Spinal cord (tissue), 10 donors: Measurements from ENCODE around the gene PKDCC. TPM values are rescaled to one million over a fixed set of nuclear protein-coding genes. Genes with fewer than 3 reads are reported as not detected.
A peak's percentile ranks its signal among the peaks of the same experiment; 100 is the strongest.

Experiments
- DNase-seq, 6 donors: peaks; one replicate each; pipeline versions ENCODE4 v3.0.0 to v3.0.0-alpha.2; 2013 to 2015; ENCODE audit warnings: low spot score in 6 of 6, low read depth in 4 of 6
- H3K27ac ChIP-seq: one replicate; pipeline ENCODE4 v1.5.1; 2013; ENCODE audit warnings: low read depth, low read length, control low read depth
- H3K27me3 ChIP-seq: one replicate; pipeline ENCODE4 v1.6.1; 2013; ENCODE audit warnings: low read length; ENCODE audit not compliant: control insufficient read depth, insufficient read depth
- H3K36me3 ChIP-seq: one replicate; pipeline ENCODE4 v1.6.1; 2013; ENCODE audit warnings: low read length; ENCODE audit not compliant: control insufficient read depth, insufficient read depth
- H3K4me1 ChIP-seq: one replicate; pipeline ENCODE4 v1.6.1; 2013; ENCODE audit warnings: low read length; ENCODE audit not compliant: control insufficient read depth, insufficient read depth
- H3K4me3 ChIP-seq: one replicate; pipeline ENCODE4 v1.5.1; 2013; ENCODE audit warnings: low read depth, low read length, control low read depth
- H3K9me3 ChIP-seq: one replicate; pipeline ENCODE4 v1.6.1; 2013; ENCODE audit warnings: low read length; ENCODE audit not compliant: control insufficient read depth, insufficient read depth
- WGBS: methylation state at CpG from one replicate; pipeline ENCODE4 v1.1.5; 2013; ENCODE audit warnings: missing lambda C conversion rate; ENCODE audit not compliant: insufficient coverage; 5-methylcytosine and 5-hydroxymethylcytosine counted together
- polyA plus RNA-seq, 2 donors: library from polyadenylated mRNA; unstranded; fragments of 120-200 nt; gene quantifications; one replicate each; pipeline ENCODE4 v1.2.1, GENCODE V29; 2013; ENCODE audit not compliant: insufficient read length in 2 of 2
- total RNA-seq, 2 donors: library from RNA; depleted of rRNA in 1 of 2; stranded (reverse); fragments of 120-200 nt in 1 of 2; fragments of >200 nt in 1 of 2; gene quantifications; one replicate each; pipeline versions ENCODE4 v1.2.3 to v1.2.4, GENCODE V29; 2013 to 2014
- donor health status: healthy.

The PKDCC gene
- total and polyA plus RNA-seq, 4 donors = 37.3 to 175 (median 76.7) TPM

DNA sequence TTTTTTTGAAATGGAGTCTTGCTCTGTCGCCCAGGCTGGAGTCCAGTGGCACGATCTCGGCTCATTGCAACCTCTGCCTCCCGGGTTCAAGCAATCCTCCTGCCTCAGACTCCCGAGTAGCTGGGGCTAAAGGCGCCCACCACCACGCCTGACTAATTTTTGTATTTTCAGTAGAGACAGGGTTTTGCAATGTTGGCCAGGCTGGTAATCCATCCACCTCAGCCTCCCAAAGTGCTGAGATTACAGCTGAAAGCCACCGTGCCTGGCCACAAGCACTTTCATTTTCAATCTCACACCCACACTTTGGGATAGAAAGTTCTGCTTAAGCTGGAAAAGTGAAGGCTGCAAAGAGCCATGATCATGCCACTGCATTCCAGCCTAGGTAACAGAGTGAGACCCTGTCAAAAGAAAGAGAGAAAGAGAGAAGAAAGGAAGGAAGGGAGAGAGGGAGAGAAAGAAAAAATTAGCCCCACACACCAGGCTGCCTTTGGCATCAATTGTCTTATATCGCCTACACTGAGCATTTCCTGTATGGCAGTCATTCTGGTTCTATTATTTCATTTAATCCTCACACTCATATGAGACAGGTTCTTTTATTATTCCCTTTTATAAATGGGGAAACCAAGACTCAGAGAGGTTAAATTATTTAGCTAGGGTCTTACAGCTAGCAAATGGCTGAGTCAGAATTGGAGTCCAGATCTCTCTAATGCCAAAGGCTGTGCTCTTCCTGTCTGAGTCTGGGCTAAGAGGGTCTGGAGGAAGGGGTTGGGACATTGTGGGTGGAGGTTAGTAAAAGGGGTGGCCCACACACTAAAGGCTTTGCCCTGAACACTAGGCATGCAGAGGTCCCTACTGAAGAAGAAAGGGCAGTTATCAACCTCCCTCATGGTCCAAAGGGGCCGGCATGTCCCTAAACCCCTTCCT lies 37.9 kb upstream of the PKDCC start:
- Histone ChIP-seq H3K4me1 (no peaks in the 10 kb centered on the region), H3K27me3 (no peaks in the 10 kb centered on the region), H3K4me3 (no peak overlapping the region), H3K27ac (no peak overlapping the region), H3K36me3 (no peaks in the 10 kb centered on the region), H3K9me3 (no peaks in the 10 kb centered on the region)
- 100% methylated on average over 4 of the region's 10 CpGs for WGBS
- DNase-seq = no peak

DNA sequence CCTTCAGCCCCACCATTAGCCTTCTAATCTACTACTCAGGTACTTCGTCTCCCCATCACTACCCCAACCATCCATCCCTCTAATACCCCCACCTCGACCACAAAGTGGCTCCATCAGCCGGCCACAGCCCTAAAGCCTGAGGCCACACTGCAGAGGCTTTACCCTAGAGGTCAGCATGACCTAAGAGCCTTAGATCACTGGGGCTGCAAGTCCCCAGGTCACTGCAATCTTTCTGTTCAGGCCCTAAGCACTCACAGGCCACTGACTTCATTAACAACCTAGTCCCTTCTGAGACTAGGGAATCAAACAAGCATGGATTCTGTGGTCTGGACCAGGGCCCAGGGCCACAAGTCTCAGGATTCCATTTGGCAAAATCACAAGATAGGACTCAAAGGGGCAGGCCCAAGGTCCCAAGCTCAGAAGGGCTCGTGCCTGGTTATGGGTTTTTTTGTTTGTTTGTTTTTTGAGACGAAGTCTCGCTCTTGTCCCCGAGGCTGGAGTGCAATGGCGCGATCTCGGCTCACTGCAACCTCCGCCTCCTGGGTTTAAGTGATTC lies 37.0 kb upstream of the PKDCC start:
- no peaks in the 10 kb centered on the region for H3K9me3 ChIP-seq
- H3K36me3 ChIP-seq = no peaks in the 10 kb centered on the region
- WGBS = 93% methylated on average over 11 of the region's 11 CpGs
- H3K27me3 ChIP-seq = no peaks in the 10 kb centered on the region
- no peak overlapping the region for H3K4me3 ChIP-seq
- H3K27ac ChIP-seq = no peak overlapping the region
- no peak for DNase-seq
- H3K4me1 ChIP-seq = no peaks in the 10 kb centered on the region

DNA sequence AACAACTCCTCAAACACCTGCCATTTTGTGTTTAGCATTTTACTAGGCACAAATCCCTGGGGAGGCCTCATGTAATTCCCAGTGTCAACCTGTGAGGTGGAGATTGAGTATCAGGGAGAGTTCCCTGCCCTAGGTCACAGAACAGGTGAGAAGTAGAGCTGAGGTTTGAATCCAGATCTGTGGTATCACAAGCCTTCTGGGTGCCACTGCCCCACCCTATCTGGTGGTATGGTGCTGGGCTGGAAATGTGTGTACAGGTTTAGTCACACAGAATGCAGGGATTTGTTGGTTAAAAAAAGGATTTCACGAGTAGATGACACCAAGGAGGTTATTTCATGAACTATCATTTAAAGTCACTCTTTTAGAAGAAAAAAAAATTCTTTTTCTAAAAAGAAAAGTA lies 35.7 kb upstream of the PKDCC start:
- Histone ChIP-seq H3K27me3 (no peaks in the 10 kb centered on the region), H3K4me3 (no peak overlapping the region), H3K4me1 (no peaks in the 10 kb centered on the region), H3K36me3 (no peaks in the 10 kb centered on the region), H3K9me3 (no peaks in the 10 kb centered on the region), H3K27ac (no peak overlapping the region)
- DNase-seq = no peak
- no CpG with 5 or more reads among the region's 1 CpG for WGBS

DNA sequence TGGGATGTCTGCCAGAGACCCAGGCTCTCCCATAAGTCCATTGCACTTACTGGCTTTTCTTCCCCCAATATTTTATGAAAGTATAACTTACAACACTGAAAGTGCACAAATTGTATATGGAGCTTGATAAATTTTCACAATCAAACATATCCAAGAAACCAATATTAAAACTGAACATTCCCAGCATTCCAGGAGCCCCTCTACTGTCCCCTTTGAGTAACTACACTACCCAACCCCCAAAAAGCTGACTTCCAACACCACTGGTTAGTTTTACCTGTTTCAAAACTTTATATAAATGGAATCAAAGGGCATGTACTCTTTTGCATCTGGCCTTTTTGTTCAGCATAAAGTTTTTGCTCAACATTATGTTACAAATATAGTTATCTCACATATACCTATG lies 35.2 kb upstream of the PKDCC start:
- Histone ChIP-seq H3K9me3 (no peaks in the 10 kb centered on the region), H3K4me1 (no peaks in the 10 kb centered on the region), H3K4me3 (no peak overlapping the region), H3K27me3 (no peaks in the 10 kb centered on the region), H3K36me3 (no peaks in the 10 kb centered on the region), H3K27ac (no peak overlapping the region)
- no peak for DNase-seq

DNA sequence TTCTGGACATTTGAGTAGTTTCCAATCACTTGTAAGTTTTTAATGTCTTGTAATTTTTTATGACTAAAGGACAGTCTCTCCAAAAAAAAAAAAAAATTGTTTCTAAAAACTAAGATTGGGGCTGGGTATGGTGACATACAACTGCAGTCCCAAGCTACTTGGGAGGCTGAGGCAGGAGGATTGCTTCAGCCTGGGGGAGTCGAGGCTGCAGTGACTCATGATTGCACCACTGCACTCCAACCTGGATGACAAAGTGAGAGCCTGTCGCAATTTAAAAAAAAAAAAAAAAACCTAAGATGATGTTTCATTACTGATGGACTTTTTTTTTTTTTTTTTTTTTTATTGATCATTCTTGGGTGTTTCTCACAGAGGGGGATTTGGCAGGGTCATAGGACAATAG lies 34.4 kb upstream of the PKDCC start:
- H3K27me3 ChIP-seq = no peaks in the 10 kb centered on the region
- no peaks in the 10 kb centered on the region for H3K36me3 ChIP-seq
- no peak overlapping the region for H3K4me3 ChIP-seq
- WGBS = no CpG with 5 or more reads among the region's 2 CpGs
- H3K9me3 ChIP-seq = no peaks in the 10 kb centered on the region
- H3K4me1 ChIP-seq = no peaks in the 10 kb centered on the region
- no peak overlapping the region for H3K27ac ChIP-seq
- DNase-seq = no peak

DNA sequence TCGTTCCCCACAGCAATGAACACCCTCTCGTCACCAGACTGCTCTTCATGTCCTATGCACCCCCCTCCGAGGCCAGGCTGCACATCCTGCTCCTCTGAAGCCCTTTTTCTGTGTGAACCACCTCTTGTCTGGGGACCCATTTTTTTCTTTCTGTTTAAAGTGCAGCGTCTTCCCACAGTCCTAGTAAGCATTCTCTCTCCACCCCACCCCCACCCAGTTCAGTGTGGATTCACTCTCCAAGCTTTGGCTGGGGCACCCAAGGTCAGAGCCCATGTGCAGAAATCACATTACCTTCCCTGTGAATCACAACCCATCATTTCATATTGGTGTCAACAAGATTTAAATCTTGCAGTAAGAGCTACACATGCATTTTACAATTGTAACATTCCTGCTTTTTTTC lies 26.4 kb upstream of the PKDCC start:
- peaks cover 10% of the 10 kb centered on the region for H3K4me1 ChIP-seq
- 19% methylated on average over 4 of the region's 4 CpGs for WGBS
- DNase-seq = peak in 1 of 6 donors; percentile 23
- peak overlapping the region; percentile 54 for H3K27ac ChIP-seq
- H3K36me3 ChIP-seq = no peaks in the 10 kb centered on the region
- no peaks in the 10 kb centered on the region for H3K27me3 ChIP-seq
- no peak overlapping the region for H3K4me3 ChIP-seq
- no peaks in the 10 kb centered on the region for H3K9me3 ChIP-seq

DNA sequence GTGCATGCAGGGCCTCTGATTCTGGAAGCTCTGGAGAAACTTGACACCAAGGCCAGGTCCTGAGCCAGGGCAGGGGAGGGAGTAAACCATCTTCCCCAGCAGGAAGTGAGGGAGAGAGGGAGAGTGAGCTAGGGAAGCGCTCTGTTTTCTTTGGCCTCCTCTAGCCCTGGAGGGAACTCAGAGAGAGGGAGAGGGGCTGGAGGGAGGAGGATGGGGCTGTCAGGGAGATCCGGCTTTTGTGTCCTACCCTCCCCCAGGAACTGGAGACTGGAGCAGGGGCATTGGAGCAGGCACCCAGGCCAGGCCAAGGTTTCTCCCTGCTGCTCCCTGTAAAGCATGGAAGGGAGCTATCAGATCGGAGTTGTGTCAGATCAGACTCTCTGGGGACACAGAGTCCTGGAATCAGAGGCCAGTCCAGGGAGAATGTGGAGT lies 22.7 kb upstream of the PKDCC start:
- WGBS = 82% methylated on average over 1 of the region's 3 CpGs
- H3K27ac ChIP-seq = peak overlapping the region; percentile 84
- peak in 1 of 6 donors; percentile 82 for DNase-seq

DNA sequence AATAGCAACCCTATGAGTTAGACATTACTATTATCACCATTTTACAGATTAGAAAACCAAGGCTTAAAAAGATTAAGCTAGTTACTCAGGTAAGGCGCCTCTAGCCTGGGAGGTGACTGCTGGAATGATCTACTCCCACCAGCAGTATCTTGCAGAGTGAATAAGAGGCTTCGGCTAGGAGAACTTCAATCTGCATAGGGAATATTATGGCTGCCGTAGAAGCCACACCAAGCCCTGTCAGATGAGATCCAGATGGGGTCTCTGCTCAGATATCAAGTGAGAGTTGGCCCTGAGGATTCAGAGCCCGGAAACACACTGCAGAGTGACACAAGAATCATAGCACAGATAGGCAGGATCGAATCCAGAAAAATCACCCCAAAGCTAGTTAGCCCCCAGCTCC lies 21.5 kb upstream of the PKDCC start:
- WGBS = 85% methylated on average over 2 of the region's 5 CpGs

More for the DNA sequence above, 22.7 kb upstream of the PKDCC start:
- Histone ChIP-seq H3K36me3 (no peaks in the 10 kb centered on the region), H3K27me3 (no peaks in the 10 kb centered on the region), H3K4me3 (no peak overlapping the region), H3K4me1 (peaks cover 31% of the 10 kb centered on the region), H3K9me3 (no peaks in the 10 kb centered on the region)

DNA sequence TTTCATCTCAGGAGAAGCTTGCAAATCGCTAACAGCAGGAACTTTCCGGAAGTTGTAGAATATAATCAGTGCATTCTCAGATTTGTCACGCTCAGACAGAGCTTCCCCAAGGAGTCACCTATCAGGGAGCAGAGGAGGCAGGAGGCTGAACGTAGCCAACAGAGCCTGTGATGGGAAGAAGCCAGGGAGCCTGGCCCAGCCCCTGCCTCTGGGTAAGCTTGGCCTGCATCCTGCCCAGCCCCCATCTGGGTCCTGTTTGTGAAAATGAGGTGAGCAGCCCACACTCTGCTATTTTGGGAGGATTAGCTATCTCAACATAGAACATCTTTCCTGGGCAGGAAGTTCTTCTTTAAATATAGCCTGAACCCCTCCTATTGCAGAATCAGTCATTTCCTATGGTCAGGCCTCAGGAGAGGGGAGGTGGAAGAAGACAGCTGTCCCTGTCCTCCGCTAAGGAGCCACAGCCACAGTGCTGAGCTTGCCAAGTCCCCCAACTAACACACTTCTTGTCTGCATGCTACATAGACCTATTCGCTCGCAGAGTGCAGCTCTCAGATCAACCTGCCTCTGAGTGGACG lies 19.2 kb upstream of the PKDCC start:
- DNase-seq = peak in 1 of 6 donors; percentile 66
- Histone ChIP-seq H3K4me3 (no peak overlapping the region), H3K27me3 (no peaks in the 10 kb centered on the region), H3K9me3 (no peaks in the 10 kb centered on the region), H3K27ac (peak overlapping the region; percentile 54), H3K36me3 (no peaks in the 10 kb centered on the region), H3K4me1 (peaks cover 45% of the 10 kb centered on the region)
- WGBS = 64% methylated on average over 8 of the region's 8 CpGs

More for the DNA sequence above, 21.5 kb upstream of the PKDCC start:
- Histone ChIP-seq H3K36me3 (no peaks in the 10 kb centered on the region), H3K4me3 (no peak overlapping the region), H3K27ac (no peak overlapping the region), H3K27me3 (no peaks in the 10 kb centered on the region), H3K9me3 (no peaks in the 10 kb centered on the region), H3K4me1 (peaks cover 38% of the 10 kb centered on the region)
- no peak for DNase-seq
